HG03045 (cell line): ENCODE data around the gene FBXO46.
"Not testable (repeated sequence)": the region's sequence is repeated elsewhere in the genome, so short reads cannot be mapped to it uniquely, and the experiment has no call there.

Experiments
- ATAC-seq: cut with Tn5 transposase; IDR thresholded peaks from one replicate; pipeline ENCODE4 v1.9.1; 2021; ENCODE audit warnings: mild to moderate bottlenecking, moderate library complexity; ENCODE audit not compliant: unreplicated experiment

FBXO46 gene

DNA sequence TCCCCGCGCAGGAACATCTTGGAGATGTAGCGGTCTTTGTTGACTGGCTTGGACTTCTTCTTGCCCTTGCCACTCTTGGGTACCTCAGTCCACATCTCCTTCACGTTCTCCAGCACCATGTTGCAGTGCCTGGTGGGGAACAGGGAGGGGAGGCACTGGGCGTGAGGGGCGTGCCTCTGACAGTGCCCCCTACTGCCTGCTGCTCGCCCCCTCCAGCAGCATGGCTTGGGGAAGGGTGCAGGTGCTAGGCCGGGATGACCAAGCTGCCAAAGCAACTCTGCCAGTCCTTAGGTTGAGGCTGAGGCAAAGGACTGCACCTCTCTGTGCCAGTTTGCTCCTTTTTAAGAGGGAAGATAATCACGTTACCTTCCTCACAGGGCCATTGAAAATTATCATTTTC lies 43.1 kb downstream of the FBXO46 start:
- no peak for ATAC-seq

DNA sequence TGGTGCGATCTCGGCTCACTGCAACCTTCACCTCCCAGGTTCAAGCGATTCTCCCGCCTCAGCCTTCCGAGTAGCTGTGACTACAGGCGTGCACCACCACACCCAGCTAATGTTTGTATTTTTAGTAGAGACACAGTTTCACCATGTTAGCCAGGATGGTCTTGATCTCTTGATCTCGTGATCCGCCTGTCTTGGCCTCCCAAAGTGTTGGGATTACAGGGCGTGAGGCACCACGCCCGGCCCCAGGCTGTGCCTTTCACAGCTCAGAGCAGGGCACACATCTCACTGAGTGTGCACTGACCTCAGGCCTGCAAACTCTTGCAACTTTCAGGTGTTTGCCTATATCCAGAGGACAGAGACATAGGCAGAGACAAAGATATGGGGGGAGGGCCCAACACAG lies 45.7 kb downstream of the FBXO46 start:
- not testable (repeated sequence) for ATAC-seq

DNA sequence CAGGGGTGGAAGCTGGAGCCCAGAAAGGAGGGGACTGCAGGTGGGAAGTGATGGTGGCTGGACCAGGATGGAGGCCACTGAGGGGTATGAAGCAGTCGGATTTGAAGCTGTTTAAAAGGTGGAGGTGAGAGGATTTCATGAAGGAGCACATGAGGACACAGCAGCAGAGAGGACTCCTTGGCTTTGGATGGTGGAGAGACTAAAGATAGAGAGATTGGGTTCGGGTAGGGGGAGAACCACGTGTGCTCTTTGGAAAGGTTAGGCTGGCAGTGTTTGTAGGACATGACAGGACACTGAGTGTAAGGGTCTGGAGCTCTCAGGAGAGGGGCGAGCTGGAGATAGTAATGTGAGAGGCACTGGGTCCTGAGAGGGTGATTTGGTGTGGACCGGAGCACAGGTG lies 47.8 kb downstream of the FBXO46 start:
- no peak for ATAC-seq

DNA sequence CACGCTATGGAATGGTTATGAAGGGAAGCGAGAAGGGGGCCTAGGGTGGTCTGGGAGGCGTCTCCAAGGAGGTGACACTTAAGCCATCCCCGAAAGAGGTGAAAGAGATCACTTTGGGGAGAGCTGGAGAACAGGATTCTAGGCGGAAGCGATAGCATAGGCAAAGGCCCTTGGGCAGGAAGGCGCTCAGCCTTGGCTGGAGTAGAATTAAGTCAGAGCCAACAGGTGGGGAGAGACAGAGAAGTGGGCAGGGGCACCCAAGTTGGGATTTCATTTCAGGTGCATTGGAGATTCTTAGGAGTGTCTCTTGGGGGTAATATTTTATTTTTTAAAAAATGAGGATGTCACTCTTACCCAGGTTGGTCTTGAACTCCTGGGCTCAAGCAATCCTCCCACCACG lies 48.6 kb downstream of the FBXO46 start:
- no peak for ATAC-seq

DNA sequence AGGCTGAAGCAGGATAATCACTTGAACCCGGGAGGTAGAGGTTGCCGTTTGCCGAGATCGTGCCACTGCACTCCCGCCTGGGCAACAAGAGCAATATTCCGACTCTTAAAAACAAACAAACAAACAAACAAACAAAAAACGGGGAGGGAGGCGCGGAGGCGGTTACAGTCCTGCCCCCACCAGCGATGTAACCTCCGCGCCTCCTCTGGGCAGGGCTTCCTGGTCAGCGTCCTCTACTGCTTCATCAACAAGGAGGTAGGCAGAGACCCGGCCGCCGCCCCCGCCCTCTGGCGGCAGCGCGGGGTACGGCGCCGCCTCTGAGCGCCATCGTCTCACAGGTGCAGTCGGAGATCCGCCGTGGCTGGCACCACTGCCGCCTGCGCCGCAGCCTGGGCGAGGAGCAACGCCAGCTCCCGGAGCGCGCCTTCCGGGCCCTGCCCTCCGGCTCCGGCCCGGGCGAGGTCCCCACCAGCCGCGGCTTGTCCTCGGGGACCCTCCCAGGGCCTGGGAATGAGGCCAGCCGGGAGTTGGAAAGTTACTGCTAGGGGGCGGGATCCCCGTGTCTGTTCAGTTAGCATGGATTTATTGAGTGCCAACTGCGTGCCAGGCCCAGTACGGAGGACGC lies 49.2 kb downstream of the FBXO46 start:
- peak; percentile 59 for ATAC-seq

DNA sequence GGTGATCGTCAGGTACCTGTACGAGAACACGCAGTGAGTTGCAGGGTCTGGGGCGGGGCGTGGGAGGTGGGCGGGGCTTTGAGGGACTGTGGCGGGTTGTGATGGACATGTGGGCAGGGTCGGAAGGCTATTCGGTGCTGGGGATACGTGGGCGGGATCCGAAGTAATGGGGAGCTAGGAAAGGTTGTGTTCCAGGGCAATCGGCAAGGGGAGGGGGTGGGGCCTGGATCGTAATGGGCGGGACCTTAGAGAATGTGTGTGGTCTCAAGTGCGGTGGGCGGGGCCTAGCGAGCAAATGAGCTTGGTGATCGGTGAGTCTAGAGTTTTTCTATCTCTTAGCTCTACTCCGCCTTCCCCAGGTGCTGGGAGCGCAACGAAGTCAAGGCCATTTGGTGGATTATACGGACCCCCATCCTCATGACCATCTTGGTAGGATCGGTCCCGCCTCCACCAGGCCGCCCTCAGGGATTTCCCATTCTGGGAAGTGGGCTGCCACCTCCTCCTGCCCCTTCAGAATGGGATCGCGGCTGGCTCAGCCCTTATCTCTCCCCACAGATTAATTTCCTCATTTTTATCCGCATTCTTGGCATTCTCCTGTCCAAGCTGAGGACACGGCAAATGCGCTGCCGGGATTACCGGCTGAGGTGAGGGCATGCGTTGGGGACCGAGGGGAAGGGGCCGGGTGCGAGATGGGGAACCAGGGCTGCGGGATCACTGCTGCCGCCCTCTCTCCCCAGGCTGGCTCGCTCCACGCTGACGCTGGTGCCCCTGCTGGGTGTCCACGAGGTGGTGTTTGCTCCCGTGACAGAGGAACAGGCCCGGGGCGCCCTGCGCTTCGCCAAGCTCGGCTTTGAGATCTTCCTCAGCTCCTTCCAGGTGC lies 53.1 kb downstream of the FBXO46 start:
- peak; percentile 44 for ATAC-seq

DNA sequence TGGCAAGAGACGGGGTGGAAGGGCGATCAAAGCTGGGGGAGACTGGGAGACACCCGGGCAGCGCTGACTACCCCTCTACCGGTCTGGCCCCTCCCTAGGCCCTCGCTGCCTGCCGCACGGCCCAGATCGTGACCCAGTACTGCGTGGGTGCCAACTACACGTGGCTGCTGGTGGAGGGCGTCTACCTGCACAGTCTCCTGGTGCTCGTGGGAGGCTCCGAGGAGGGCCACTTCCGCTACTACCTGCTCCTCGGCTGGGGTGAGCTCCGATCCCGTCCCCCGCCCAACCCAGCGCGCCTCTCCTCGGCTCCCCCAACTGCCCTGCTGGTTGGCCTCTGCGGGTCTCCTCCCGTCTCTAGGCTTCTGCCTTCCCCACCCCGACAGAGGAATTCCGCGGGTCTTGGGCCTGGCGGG lies 53.8 kb downstream of the FBXO46 start:
- ATAC-seq, result peak; percentile 5

DNA sequence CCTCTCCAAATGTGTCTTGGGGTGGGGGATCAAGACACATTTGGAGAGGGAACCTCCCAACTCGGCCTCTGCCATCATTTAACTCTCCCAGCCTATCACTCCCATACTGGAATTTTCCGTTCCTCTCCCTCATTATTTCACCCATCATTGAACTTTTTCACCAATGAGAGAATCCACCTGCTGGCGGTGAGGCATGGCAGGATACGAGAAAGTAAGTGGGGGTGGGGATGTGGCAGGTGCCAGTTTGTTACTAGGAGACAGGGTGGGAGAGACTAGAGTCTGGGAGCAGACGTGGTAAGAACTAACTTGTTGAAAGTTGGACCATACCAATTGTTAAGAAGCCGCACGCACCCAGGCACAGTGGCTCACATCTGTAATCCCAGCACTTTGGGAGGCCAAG lies 55.8 kb downstream of the FBXO46 start:
- no peak for ATAC-seq

DNA sequence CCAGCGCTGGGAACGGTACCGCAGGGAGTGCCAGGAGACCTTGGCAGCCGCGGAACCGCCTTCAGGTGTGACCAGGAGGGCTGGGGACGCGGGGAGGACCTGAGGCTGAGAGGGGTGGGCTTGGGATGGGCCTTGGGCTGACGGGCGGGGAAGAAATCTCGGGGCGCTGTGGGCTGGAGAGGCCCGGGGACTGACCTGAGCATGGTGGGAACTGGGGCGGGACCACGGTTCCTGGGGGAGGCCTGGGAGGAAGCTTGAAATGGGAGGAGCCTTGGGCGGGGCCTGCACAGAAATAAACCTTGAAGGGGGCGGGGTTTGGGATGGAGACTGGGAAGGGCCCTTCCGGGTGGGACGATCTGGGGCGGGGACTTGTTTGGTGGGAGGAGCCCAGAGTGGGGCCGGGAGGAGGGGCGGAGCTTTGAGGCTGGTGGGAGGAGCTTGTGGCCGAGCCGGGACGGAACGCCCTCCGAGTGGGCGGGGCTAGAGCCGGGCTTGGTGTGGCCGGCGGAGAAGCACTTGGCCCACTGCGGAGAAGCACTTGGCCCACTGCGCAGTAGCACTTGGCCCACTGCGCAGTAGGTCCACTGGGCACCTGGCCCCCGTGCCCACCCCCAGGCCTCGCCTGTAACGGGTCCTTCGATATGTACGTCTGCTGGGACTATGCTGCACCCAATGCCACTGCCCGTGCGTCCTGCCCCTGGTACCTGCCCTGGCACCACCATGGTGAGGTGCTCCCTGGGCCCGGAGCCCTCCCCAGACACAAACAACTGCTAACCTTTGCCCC lies 59.8 kb downstream of the FBXO46 start:
- peak; percentile 51 for ATAC-seq

DNA sequence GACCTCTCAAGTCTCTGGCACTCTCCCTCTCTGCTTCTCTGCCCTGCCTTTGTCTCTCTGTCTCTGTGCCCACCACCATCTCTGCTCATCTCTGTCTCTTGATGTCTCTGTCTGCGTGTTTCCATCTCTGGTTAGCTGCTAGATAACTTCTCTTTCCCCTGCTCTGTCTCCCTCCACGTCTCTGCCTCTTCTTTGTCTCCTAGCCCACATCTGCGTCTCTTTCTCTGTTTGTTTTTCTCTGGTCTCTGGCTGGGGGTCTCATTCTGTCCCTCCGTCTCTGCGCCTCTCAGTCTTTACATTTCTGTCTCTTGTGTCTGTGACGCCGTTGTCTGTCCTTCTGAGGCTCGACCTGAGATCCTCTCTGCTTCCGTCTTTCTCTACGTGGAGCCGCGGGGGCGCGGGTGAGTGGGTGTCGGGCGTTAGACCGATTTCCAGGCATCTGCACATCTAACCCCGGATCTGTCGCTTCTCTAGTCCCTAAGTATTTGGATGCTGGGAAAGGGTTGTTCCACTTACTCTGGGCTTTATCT lies 62.3 kb downstream of the FBXO46 start:
- no peak for ATAC-seq

DNA sequence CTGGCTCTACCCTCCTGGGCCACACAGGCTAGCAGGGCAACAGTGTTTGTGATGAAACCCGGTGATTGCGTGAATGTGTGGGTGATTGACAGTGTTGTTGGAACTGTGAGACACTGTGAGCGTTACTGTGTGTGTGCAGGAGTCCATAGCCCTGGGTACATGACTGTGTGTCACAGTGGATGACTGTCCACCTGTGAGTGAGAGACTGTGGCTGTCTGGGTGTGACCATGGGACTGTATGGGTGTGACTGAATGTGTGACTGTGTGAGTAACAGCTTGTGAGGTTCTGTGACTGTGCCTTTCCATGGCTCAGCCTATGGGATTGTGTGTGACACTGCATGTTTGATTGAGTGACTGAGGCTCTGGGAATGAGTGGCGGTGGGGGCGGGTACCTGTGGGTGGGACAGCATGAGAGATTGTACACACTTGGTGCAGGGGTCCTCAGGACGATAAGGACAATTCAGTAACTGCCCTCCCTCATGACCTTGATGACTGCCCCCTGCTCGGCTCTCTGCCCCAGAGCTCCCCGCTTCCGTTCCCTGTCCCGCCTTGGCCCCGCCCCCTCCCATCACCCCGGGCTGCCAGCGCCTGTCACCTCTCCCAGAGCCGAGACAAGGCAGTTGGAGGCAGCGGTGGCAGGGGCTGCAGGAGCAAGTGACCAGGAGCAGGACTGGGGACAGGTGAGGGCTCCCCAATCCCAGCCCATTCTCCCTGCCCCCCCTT lies 62.9 kb downstream of the FBXO46 start, which contains the start of gene GIPR:
Gene GIPR (plus strand): TSS at position 602 of the 722 bp plus-strand sequence. CDS start 1,300 bp downstream, outside the sequence.
- no peak for ATAC-seq

DNA sequence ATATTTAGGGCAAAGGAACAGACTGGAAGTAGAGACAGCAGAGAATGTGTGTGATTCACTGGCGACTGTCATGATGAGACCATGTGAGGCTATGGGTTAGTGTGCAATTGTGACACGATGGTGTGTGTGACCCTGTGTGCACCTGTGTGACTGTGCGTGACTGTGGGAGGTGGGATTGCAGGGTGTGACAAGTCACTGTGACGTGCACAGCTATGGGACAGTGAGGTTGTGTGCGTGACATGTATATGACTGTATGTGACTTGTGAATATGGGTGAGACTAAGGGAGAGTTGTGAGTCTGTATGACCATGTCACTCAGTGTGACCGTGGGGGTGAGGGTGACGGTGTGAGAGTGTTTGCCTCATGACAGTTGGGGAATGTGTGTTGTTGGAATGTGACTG lies 66.1 kb downstream of the FBXO46 start:
- ATAC-seq, result no peak

DNA sequence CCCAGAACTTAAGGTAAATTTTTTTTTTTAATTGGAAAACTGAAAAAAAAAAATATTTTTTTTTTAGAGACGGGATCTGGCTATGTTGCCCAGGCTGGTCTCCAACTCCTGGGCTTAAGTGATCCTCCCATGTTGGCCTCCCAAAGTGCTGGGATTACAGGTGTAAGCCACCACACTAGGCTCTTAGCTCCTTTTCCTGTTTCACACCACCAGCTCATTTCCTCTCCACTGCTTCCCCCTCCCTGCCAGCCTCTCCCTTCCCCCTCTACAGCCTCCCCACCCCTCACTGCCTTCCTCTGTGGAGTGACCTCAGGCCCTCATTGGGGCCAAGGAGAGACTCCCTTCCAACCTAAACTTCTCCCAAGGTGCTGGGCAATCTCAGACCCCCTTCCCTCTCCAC lies 66.9 kb downstream of the FBXO46 start:
- ATAC-seq, result no peak

DNA sequence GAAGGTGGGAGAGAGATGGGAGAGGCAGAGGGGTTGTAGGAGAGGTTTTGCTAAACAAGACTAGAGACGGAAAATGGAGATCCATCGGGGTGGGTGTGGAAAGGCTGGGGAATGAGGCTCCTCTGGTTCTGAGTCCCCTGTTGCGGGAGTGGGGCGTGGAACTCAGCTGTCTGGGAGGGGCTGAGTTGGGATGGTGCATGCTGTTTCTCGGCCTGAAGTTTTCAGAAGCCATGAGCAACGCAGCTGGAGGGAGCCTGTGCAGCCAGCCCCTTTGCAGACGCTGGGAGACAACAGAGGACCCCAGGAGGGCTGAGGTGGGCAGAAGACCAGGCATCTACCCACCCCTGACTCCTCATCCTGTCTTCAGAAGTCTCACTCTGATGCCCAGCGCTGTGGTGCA lies 70.1 kb downstream of the FBXO46 start:
- ATAC-seq, result no peak
